ENCODE measurements around the gene ZNF609. TPM values are rescaled to one million over a fixed set of nuclear protein-coding genes. Genes with fewer than 3 reads are reported as not detected.

Gene ZNF609
- total RNA-seq, 1 experiment from 2014 or later, result 31.0 TPM

DNA sequence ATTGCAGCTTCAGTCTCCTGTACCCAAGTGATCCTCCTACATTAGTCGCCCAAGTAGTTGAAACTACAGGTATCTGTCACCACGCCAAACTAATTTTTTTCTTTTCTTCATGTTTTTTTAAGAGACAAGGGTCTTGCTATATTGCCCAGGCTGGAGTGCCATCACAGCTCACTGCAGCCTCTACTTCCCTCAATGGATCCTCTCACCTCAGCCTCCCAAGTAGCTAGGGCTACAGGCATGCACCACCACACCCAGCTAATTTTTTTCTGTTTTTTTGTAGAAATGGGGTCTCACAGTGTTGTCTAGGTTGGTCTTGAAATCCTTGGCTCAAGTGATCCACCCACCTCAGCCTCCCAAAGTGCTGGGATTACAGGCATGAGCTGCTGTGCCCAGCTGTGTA is 89.5 kb downstream of the ZNF609 start:
- Histone ChIP-seq H2AFZ (ENCODE audit: low read depth, low read length, poor library complexity, severe bottlenecking) (no peak overlapping the region), H3K27ac (ENCODE audit: low read depth, low read length) (no peak overlapping the region), H3K9ac (ENCODE audit: low read length) (no peak overlapping the region), H3K27me3 (ENCODE audit: insufficient read depth, low read length) (no peaks in the 10 kb centered on the region), H3K9me3 (ENCODE audit: control insufficient read depth in 1 of 2, insufficient read depth in 1 of 2, low read depth in 1 of 2, low read length in 2 of 2) (no peaks in the 10 kb centered on the region), H3K4me1 (ENCODE audit: control insufficient read depth in 1 of 2, insufficient read depth in 2 of 2, low read length in 2 of 2) (peaks cover 9 to 27% of the 10 kb centered on the region in 2 experiments), H3K4me3 (replicated peaks in 1 of 2; ENCODE audit: low read depth in 1 of 2, low read length in 2 of 2) (no peak overlapping the region), H3K9me2 (ENCODE audit: insufficient read depth) (no peaks in the 10 kb centered on the region), H4K20me1 (ENCODE audit: insufficient read depth) (peaks cover 11% of the 10 kb centered on the region; the same call in 1 of the 2 replicates), H3K36me3 (ENCODE audit: control insufficient read depth in 1 of 2, insufficient read depth in 2 of 2, low read length in 2 of 2) (no peaks in the 10 kb centered on the region), H3K79me2 (ENCODE audit: insufficient read depth, low read length) (peaks cover 84% of the 10 kb centered on the region), H3K4me2 (ENCODE audit: low read length) (peak overlapping the region; percentile 54)
- ChIA-PET POLR2A (no interaction called here), CTCF (interaction anchor here (0.7 kb wide), 1 partner anchor 275 kb away, joined by 5 read pairs; the partner anchor contains the start of gene PIF1), RAD21 (ENCODE audit: low non-redundant PET in 1 of 2, low total read pairs in 2 of 2, uncharacterized antibody in 2 of 2, unreplicated experiment in 2 of 2) (no interaction called here)
- DNase-seq (ENCODE audit: low read depth, low spot score) (no peak), ATAC-seq (no peak)
- no TSS peak for BruUV-seq (replicated peaks)
- intact Hi-C loops (cut with micrococcal nuclease), result no loop called here
- TF ChIP-seq SIN3A (IDR thresholded peaks at IDR 0.05; ENCODE audit: low read depth), result no peak
- no peak for TF ChIP-seq SP1 (IDR thresholded peaks at IDR 0.05; ENCODE audit: low read depth)
- TF ChIP-seq SRF (IDR thresholded peaks at IDR 0.05; ENCODE audit: low read depth), result no peak
- no peak for TF ChIP-seq ELF1 (IDR thresholded peaks at IDR 0.05; ENCODE audit: borderline replicate concordance, low read depth)
- TF ChIP-seq JUND (IDR thresholded peaks at IDR 0.05), result no peak
- TF ChIP-seq, protein P1, sequence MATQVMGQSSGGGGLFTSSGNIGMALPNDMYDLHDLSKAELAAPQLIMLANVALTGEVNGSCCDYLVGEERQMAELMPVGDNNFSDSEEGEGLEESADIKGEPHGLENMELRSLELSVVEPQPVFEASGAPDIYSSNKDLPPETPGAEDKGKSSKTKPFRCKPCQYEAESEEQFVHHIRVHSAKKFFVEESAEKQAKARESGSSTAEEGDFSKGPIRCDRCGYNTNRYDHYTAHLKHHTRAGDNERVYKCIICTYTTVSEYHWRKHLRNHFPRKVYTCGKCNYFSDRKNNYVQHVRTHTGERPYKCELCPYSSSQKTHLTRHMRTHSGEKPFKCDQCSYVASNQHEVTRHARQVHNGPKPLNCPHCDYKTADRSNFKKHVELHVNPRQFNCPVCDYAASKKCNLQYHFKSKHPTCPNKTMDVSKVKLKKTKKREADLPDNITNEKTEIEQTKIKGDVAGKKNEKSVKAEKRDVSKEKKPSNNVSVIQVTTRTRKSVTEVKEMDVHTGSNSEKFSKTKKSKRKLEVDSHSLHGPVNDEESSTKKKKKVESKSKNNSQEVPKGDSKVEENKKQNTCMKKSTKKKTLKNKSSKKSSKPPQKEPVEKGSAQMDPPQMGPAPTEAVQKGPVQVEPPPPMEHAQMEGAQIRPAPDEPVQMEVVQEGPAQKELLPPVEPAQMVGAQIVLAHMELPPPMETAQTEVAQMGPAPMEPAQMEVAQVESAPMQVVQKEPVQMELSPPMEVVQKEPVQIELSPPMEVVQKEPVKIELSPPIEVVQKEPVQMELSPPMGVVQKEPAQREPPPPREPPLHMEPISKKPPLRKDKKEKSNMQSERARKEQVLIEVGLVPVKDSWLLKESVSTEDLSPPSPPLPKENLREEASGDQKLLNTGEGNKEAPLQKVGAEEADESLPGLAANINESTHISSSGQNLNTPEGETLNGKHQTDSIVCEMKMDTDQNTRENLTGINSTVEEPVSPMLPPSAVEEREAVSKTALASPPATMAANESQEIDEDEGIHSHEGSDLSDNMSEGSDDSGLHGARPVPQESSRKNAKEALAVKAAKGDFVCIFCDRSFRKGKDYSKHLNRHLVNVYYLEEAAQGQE (IDR thresholded peaks at IDR 0.05; ENCODE audit: low read depth), result no peak
- TF ChIP-seq TCF7L2 (IDR thresholded peaks at IDR 0.05; ENCODE audit: borderline replicate concordance, extremely low read depth, insufficient read depth, insufficient read length), result no peak
- TF ChIP-seq, protein P2, sequence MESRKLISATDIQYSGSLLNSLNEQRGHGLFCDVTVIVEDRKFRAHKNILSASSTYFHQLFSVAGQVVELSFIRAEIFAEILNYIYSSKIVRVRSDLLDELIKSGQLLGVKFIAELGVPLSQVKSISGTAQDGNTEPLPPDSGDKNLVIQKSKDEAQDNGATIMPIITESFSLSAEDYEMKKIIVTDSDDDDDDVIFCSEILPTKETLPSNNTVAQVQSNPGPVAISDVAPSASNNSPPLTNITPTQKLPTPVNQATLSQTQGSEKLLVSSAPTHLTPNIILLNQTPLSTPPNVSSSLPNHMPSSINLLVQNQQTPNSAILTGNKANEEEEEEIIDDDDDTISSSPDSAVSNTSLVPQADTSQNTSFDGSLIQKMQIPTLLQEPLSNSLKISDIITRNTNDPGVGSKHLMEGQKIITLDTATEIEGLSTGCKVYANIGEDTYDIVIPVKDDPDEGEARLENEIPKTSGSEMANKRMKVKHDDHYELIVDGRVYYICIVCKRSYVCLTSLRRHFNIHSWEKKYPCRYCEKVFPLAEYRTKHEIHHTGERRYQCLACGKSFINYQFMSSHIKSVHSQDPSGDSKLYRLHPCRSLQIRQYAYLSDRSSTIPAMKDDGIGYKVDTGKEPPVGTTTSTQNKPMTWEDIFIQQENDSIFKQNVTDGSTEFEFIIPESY (IDR thresholded peaks at IDR 0.05; ENCODE audit: extremely low read depth, insufficient replicate concordance, low read length), result no peak
- TF ChIP-seq, protein P3, sequence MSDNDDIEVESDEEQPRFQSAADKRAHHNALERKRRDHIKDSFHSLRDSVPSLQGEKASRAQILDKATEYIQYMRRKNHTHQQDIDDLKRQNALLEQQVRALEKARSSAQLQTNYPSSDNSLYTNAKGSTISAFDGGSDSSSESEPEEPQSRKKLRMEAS (IDR thresholded peaks at IDR 0.05), result no peak
- no peak for TF ChIP-seq RAD21 (IDR thresholded peaks at IDR 0.05; ENCODE audit: low read depth)
- TF ChIP-seq CBX3 (IDR thresholded peaks at IDR 0.05; ENCODE audit: low read depth), result no peak
- TF ChIP-seq, protein P4, sequence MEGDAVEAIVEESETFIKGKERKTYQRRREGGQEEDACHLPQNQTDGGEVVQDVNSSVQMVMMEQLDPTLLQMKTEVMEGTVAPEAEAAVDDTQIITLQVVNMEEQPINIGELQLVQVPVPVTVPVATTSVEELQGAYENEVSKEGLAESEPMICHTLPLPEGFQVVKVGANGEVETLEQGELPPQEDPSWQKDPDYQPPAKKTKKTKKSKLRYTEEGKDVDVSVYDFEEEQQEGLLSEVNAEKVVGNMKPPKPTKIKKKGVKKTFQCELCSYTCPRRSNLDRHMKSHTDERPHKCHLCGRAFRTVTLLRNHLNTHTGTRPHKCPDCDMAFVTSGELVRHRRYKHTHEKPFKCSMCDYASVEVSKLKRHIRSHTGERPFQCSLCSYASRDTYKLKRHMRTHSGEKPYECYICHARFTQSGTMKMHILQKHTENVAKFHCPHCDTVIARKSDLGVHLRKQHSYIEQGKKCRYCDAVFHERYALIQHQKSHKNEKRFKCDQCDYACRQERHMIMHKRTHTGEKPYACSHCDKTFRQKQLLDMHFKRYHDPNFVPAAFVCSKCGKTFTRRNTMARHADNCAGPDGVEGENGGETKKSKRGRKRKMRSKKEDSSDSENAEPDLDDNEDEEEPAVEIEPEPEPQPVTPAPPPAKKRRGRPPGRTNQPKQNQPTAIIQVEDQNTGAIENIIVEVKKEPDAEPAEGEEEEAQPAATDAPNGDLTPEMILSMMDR (IDR thresholded peaks at IDR 0.05 in 2 of 3, conservative IDR thresholded peaks at IDR 0.05 in 1 of 3; ENCODE audit: borderline replicate concordance in 1 of 3, insufficient read depth in 1 of 3, low read depth in 2 of 3, low read length in 2 of 3), result no peak
- TF ChIP-seq EGR1 (IDR thresholded peaks at IDR 0.05; ENCODE audit: low read depth), result no peak
- TF ChIP-seq EZH2phosphoT487 (IDR thresholded peaks at IDR 0.05; ENCODE audit: borderline replicate concordance), result no peak
- TF ChIP-seq EZH2 (IDR thresholded peaks at IDR 0.05), result no peak
